SK-N-SH (cell line): Measurements from ENCODE around the gene CERS6. TPM values are rescaled to one million over a fixed set of nuclear protein-coding genes. Genes with fewer than 3 reads are reported as not detected.

Experiments
- CTCF ChIA-PET: fragments of 300-600, 350-600 bp; formaldehyde crosslinking; extraction: SDS; loops from one replicate; lab custom pipeline; 2021; lab: Yijun Ruan, JAX
- POLR2A ChIA-PET: fragments of 350-600 bp; sonication (Branson Sonifier 250); formaldehyde crosslinking; extraction: SDS; loops from one replicate; lab custom pipeline; 2020; ENCODE audit warnings: antibody characterized with exemption, inconsistent platforms; lab: Yijun Ruan, JAX
- DNase-seq: peaks from one replicate; pipeline ENCODE4 v3.0.0; 2012
- H2AFZ ChIP-seq: fragments of 200-600 bp; sonication (generic); 2 replicates; pipeline ENCODE4 v1.8.1; 2016; ENCODE audit warnings: antibody characterized with exemption, mild to moderate bottlenecking, low read depth
- H3F3A ChIP-seq: fragments of 200-600 bp; sonication (generic); replicated peaks from 2 replicates; pipeline ENCODE3; 2016; ENCODE audit warnings: antibody characterized with exemption, mild to moderate bottlenecking; ENCODE audit not compliant: insufficient read depth
- H3K27ac ChIP-seq, 2 experiments: fragments of 200-500 bp in 1 of 2; fragments of 200-600 bp in 1 of 2; sonication (Bioruptor generic) in 1 of 2; sonication (generic), shearing (Covaris generic) in 1 of 2; 2 replicates each; pipeline versions ENCODE4 v1.5.1 to v1.6.1; 2014 to 2016; ENCODE audit warnings: low read depth in 2 of 2, inconsistent platforms in 1 of 2, low read length in 1 of 2, mild to moderate bottlenecking in 1 of 2, mixed read lengths in 1 of 2
- H3K27me3 ChIP-seq: fragments of 200-600 bp; sonication (generic), shearing (Covaris generic); 2 replicates; pipeline ENCODE4 v1.6.1; 2016; ENCODE audit warnings: mixed run types; ENCODE audit not compliant: insufficient read depth
- H3K36me3 ChIP-seq, 2 experiments: fragments of 200-500 bp in 1 of 2; fragments of 200-600 bp in 1 of 2; sonication (Bioruptor generic) in 1 of 2; sonication (generic) in 1 of 2; replicated peaks in 1 of 2; 2 replicates each; pipeline versions ENCODE3 to v1.5.1; 2014 to 2016; ENCODE audit warnings: low read length in 1 of 2, mild to moderate bottlenecking in 1 of 2; ENCODE audit not compliant: insufficient read depth in 2 of 2, control insufficient read depth in 1 of 2
- H3K4me1 ChIP-seq, 2 experiments: fragments of 200-500 bp in 1 of 2; fragments of 200-600 bp in 1 of 2; sonication (Bioruptor generic) in 1 of 2; sonication (generic), shearing (Covaris generic) in 1 of 2; 2 replicates each; pipeline versions ENCODE4 v1.5.1 to v1.6.1; 2014 to 2016; ENCODE audit warnings: low read depth in 1 of 2, low read length in 1 of 2, mixed run types in 1 of 2; ENCODE audit not compliant: insufficient read depth in 2 of 2, control insufficient read depth in 1 of 2
- H3K4me2 ChIP-seq: fragments of 200-600 bp; sonication (generic), shearing (Covaris generic); 2 replicates; pipeline ENCODE4 v1.6.1; 2017; ENCODE audit warnings: mixed run types
- H3K4me3 ChIP-seq, 2 experiments: fragments of 200-500 bp in 1 of 2; fragments of 200-600 bp in 1 of 2; sonication (Bioruptor generic) in 1 of 2; sonication (generic), shearing (Covaris generic) in 1 of 2; 2 replicates each; pipeline versions ENCODE4 v1.5.1 to v1.8.1; 2014 to 2016; ENCODE audit warnings: low read depth in 2 of 2, inconsistent platforms in 1 of 2, low read length in 1 of 2, mild to moderate bottlenecking in 1 of 2, mixed read lengths in 1 of 2, moderate library complexity in 1 of 2
- H3K79me2 ChIP-seq: fragments of 200-600 bp; sonication (generic); 2 replicates; pipeline ENCODE4 v1.8.1; 2017; ENCODE audit warnings: mild to moderate bottlenecking; ENCODE audit not compliant: insufficient read depth
- H3K9ac ChIP-seq: fragments of 200-600 bp; sonication (generic); 2 replicates; pipeline ENCODE4 v1.6.1; 2017; ENCODE audit warnings: mixed run types
- H3K9me2 ChIP-seq: fragments of 200-600 bp; sonication (generic); 2 replicates; pipeline ENCODE4 v1.6.1; 2017; ENCODE audit warnings: mixed run types
- H3K9me3 ChIP-seq: fragments of 200-600 bp; sonication (generic); 2 replicates; pipeline ENCODE4 v1.6.1; 2017; ENCODE audit warnings: mixed run types, mild to moderate bottlenecking, moderate library complexity
- H4K20me1 ChIP-seq: fragments of 200-600 bp; sonication (generic); 2 replicates; pipeline ENCODE4 v1.6.1; 2017; ENCODE audit warnings: mild to moderate bottlenecking, mixed run types; ENCODE audit not compliant: insufficient read depth
- CHD2 ChIP-seq: fragments of 150-350 bp; IDR thresholded peaks from 2 replicates; pipeline ENCODE4 v1.6.1; 2018; ENCODE audit warnings: low read length; ENCODE audit not compliant: partially characterized antibody
- EP300 ChIP-seq, 2 experiments: IDR thresholded peaks; 2 replicates each; pipeline versions ENCODE4 v1.4.0 to v1.6.1; 2012; ENCODE audit warnings: borderline replicate concordance in 1 of 2, low read depth in 1 of 2, low read length in 1 of 2
- FOXM1 ChIP-seq: IDR thresholded peaks from 2 replicates; pipeline ENCODE4 v1.4.0; 2012; ENCODE audit warnings: low read depth, mild to moderate bottlenecking
- GATA2 ChIP-seq: sonication (generic); formaldehyde crosslinking; IDR thresholded peaks from 2 replicates; pipeline ENCODE4 v1.5.0; 2020; ENCODE audit warnings: mild to moderate bottlenecking, missing genetic modification reagents
- JUND ChIP-seq: IDR thresholded peaks from 2 replicates; pipeline ENCODE4 v1.4.0; 2012
- MEF2A ChIP-seq: IDR thresholded peaks from 2 replicates; pipeline ENCODE4 v1.4.0; 2012; ENCODE audit warnings: low read depth, borderline replicate concordance
- MXI1 ChIP-seq: IDR thresholded peaks from 2 replicates; pipeline ENCODE4 v1.6.1; 2012; ENCODE audit warnings: mild to moderate bottlenecking, low read depth, low read length, improper control_type of control experiment
- NFIC ChIP-seq: IDR thresholded peaks from 2 replicates; pipeline ENCODE4 v1.4.0; 2012; ENCODE audit warnings: borderline replicate concordance
- NRF1 ChIP-seq: IDR thresholded peaks from 2 replicates; pipeline ENCODE4 v1.6.1; 2012; ENCODE audit warnings: low read depth, mild to moderate bottlenecking, low read length
- RFX5 ChIP-seq: IDR thresholded peaks from 2 replicates; pipeline ENCODE4 v1.6.1; 2012; ENCODE audit warnings: mild to moderate bottlenecking, improper control_type of control experiment, low read length
- RXRA ChIP-seq: IDR thresholded peaks from 2 replicates; pipeline ENCODE4 v1.4.0; 2012; ENCODE audit warnings: low read depth, mild to moderate bottlenecking, borderline replicate concordance
- SMC3 ChIP-seq: IDR thresholded peaks from 2 replicates; pipeline ENCODE4 v1.6.1; 2012; ENCODE audit warnings: low read depth, low read length, improper control_type of control experiment
- TAF1 ChIP-seq: IDR thresholded peaks from 2 replicates; pipeline ENCODE4 v1.6.1; 2012; ENCODE audit warnings: low read depth, mild to moderate bottlenecking, low read length, moderate library complexity, borderline replicate concordance
- TCF12 ChIP-seq: IDR thresholded peaks from 2 replicates; pipeline ENCODE4 v1.4.0; 2012
- YY1 ChIP-seq: IDR thresholded peaks from 2 replicates; pipeline ENCODE4 v1.4.0; 2012; ENCODE audit warnings: low read depth, mild to moderate bottlenecking
- WGBS: methylation state at CpG from one replicate; pipeline ENCODE4 v1.1.6; 2017; ENCODE audit warnings: low lambda C conversion rate; 5-methylcytosine and 5-hydroxymethylcytosine counted together
- polyA plus RNA-seq, 3 experiments: library from polyadenylated mRNA; depleted of rRNA; stranded (reverse); fragments of >200 nt; gene quantifications; 2 replicates each; pipeline ENCODE4 v1.2.3, GENCODE V29; 2012
- TF ChIP-seq, protein P1 (sequence below): IDR thresholded peaks from 2 replicates; pipeline ENCODE4 v1.6.1; 2012; ENCODE audit warnings: mild to moderate bottlenecking, low read depth, low read length, moderate library complexity
- TF ChIP-seq, protein P2 (sequence below): IDR thresholded peaks from 2 replicates; pipeline ENCODE4 v1.4.0; 2012; ENCODE audit warnings: low read depth, borderline replicate concordance
- TF ChIP-seq, protein P3 (sequence below): fragments of 150-350 bp; IDR thresholded peaks from 2 replicates; pipeline ENCODE4 v1.6.1; 2017; ENCODE audit warnings: antibody characterized with exemption, low read length, low read depth, borderline replicate concordance
- TF ChIP-seq, protein P4 (sequence below): IDR thresholded peaks from 2 replicates; pipeline ENCODE4 v1.4.0; 2012; ENCODE audit warnings: low read depth

The CERS6 gene
- polyA plus RNA-seq, 1 of the 3 experiments (the other 2 are of a cell fraction), result 1.8 TPM

DNA sequence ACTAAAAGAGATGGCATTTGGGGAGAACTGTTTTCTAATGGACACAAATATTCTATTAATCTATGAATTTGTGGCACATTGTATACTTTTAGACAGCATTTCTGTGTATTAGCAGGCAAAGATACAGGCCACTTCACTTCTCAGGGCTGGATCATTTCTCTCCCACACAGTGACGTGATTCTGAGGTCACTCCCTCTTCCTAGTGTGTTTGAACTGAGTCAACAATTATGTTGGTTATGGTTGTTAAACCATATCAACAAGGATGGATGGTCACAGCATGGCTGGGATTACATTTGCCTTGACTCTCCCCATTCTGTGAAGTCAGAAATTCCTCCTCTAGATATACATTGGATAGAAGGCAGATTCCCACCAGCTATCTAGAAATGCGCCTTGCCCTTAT is 358.0 kb downstream of the CERS6 start:
- Histone ChIP-seq H3K4me1 (no peaks in the 10 kb centered on the region; a peak in 2 of 4 replicates), H3K27ac (no peak overlapping the region; a peak in 1 of 4 replicates), H4K20me1 (no peaks in the 10 kb centered on the region), H3F3A (no peaks in the 10 kb centered on the region), H3K27me3 (no peaks in the 10 kb centered on the region)
- 45% methylated on average over 2 of the region's 2 CpGs for WGBS
- POLR2A ChIA-PET, result no interaction called here
- DNase-seq, result no peak
- TF ChIP-seq SMC3 (no peak), JUND (no peak), YY1 (no peak), FOXM1 (no peak), RXRA (no peak), TCF12 (no peak), EP300 (IDR thresholded peaks at IDR 0.05; ENCODE audit: borderline replicate concordance in 1 of 2, low read depth in 1 of 2, low read length in 1 of 2) (no peak), NRF1 (no peak), MXI1 (no peak), TAF1 (no peak), GATA2 (CRISPR knock-in tag) (no peak), MEF2A (no peak), CHD2 (no peak), RFX5 (no peak), NFIC (no peak)
- TF ChIP-seq, protein P1, sequence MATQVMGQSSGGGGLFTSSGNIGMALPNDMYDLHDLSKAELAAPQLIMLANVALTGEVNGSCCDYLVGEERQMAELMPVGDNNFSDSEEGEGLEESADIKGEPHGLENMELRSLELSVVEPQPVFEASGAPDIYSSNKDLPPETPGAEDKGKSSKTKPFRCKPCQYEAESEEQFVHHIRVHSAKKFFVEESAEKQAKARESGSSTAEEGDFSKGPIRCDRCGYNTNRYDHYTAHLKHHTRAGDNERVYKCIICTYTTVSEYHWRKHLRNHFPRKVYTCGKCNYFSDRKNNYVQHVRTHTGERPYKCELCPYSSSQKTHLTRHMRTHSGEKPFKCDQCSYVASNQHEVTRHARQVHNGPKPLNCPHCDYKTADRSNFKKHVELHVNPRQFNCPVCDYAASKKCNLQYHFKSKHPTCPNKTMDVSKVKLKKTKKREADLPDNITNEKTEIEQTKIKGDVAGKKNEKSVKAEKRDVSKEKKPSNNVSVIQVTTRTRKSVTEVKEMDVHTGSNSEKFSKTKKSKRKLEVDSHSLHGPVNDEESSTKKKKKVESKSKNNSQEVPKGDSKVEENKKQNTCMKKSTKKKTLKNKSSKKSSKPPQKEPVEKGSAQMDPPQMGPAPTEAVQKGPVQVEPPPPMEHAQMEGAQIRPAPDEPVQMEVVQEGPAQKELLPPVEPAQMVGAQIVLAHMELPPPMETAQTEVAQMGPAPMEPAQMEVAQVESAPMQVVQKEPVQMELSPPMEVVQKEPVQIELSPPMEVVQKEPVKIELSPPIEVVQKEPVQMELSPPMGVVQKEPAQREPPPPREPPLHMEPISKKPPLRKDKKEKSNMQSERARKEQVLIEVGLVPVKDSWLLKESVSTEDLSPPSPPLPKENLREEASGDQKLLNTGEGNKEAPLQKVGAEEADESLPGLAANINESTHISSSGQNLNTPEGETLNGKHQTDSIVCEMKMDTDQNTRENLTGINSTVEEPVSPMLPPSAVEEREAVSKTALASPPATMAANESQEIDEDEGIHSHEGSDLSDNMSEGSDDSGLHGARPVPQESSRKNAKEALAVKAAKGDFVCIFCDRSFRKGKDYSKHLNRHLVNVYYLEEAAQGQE, result no peak
- TF ChIP-seq, protein P2, sequence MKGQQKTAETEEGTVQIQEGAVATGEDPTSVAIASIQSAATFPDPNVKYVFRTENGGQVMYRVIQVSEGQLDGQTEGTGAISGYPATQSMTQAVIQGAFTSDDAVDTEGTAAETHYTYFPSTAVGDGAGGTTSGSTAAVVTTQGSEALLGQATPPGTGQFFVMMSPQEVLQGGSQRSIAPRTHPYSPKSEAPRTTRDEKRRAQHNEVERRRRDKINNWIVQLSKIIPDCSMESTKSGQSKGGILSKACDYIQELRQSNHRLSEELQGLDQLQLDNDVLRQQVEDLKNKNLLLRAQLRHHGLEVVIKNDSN, result no peak
- TF ChIP-seq, protein P3, sequence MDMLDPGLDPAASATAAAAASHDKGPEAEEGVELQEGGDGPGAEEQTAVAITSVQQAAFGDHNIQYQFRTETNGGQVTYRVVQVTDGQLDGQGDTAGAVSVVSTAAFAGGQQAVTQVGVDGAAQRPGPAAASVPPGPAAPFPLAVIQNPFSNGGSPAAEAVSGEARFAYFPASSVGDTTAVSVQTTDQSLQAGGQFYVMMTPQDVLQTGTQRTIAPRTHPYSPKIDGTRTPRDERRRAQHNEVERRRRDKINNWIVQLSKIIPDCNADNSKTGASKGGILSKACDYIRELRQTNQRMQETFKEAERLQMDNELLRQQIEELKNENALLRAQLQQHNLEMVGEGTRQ, result no peak
- TF ChIP-seq, protein P4, sequence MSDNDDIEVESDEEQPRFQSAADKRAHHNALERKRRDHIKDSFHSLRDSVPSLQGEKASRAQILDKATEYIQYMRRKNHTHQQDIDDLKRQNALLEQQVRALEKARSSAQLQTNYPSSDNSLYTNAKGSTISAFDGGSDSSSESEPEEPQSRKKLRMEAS, result no peak
- TF ChIP-seq, all 33 proteins: peak for 0
- CTCF ChIA-PET, result no interaction called here
- Histone ChIP-seq H3K4me2 (no peak overlapping the region), H3K36me3 (no peaks in the 10 kb centered on the region), H3K9me3 (no peaks in the 10 kb centered on the region), H2AFZ (no peak overlapping the region), H3K79me2 (no peaks in the 10 kb centered on the region), H3K9ac (no peak overlapping the region), H3K9me2 (no peaks in the 10 kb centered on the region), H3K4me3 (no peak overlapping the region)
